Endometrial microvascular endothelial cells (primary cell): ENCODE results near the gene FLNB. TPM values are rescaled to one million over a fixed set of nuclear protein-coding genes. Genes with fewer than 3 reads are reported as not detected.
"Not testable (repeated sequence)": the region's sequence is repeated elsewhere in the genome, so short reads cannot be mapped to it uniquely, and the experiment has no call there.

ENCODE experiments used
- in situ Hi-C: cut with HindIII; loops from 2 replicates; pipeline ENCODE4 v1.10.0; 2017; ENCODE audit warnings: low sequenced_read_pairs, low pct_unique_long_range_greater_than_20kb; ENCODE audit errors: inconsistent ontology term
- total RNA-seq: library from RNA; depleted of rRNA; stranded (reverse); fragments of >200 nt; gene quantifications from one replicate; pipeline ENCODE4 v1.2.3, GENCODE V29; 2015; ENCODE audit errors: inconsistent ontology term

Gene FLNB
- total RNA-seq, 1 donor from 2014 or later = 503 TPM

DNA sequence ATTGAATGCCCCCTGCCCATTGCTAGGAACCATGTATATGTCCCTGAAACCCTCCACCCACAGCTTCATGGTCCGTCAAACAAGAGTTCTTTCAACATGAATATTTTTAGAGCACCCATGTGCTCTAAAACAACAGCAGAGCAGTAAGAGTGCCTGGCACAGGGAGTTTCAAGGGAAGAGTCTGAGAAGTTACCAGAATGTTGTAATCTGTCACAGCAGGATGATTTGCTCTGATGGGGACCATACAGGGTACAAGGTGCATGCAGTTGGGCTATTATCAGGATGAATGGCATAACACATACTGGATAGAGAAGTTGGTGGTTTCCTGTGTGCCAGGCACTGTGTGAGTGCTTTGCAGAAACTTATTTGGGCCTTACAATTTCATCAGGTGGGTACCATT is 27.8 kb upstream of the FLNB start:
- in situ Hi-C loops = no loop called here

DNA sequence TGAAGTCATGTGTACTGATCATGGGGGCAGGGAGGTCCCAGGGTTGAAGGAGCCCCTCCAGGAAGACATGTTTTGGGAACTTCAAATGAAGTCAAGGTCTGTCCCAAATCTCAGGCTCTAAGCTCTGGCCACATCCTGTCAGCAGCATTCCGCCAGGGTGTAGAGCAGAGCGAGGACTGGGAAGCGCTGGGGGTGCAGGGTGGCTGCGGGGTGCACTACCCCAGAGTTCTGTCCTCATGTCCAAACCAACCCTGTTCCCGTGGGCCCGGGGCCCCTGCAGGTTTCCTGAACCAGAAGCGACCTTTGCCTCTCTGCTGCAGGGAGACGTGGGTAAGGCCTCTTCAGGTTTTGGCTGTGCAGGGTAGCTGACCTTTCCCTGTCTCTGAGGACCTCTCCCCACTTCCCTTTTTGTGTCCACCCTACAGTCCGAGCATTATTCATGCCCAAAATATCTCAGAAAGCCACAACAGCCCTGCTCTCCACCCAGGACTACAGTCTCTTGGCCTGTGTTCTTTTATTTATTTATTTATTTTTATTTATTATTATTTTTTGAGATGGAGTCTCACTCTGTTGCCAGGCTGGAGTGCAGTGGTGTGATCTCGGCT is 26.6 kb upstream of the FLNB start:
- in situ Hi-C loops = no loop called here

DNA sequence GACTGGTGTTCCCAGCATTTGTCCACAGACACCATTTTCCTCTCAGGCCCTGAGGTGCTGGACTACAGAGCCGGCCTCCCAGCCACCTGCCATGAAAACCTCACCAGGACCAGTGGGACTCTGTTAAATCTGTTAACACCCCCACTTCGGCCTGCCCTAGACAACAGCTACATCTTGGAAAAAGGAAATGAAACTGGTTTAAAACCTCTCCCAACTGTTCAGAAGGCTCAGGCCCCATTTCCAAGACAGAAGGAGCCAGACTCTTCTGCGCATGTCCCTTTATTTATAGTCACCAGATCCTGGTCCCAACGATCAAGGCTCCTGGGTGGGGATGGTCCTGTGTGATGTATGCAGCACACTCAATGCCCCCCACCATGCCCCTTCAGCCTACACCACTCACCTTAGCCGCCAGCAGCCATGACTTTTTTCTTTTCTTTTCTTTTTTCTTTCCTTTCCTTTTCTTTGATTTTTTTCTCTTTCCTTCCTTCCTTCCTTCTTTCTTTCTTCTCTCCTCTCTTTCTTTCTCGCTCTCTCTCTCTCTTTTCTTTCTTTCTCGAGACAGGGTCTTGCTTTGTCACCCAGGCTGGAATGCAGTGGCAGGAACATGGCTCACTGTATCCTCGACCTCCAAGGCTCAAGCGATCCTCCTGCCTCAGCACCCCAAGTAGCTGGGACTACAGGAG is 25.5 kb upstream of the FLNB start:
- in situ Hi-C loops = no loop called here

DNA sequence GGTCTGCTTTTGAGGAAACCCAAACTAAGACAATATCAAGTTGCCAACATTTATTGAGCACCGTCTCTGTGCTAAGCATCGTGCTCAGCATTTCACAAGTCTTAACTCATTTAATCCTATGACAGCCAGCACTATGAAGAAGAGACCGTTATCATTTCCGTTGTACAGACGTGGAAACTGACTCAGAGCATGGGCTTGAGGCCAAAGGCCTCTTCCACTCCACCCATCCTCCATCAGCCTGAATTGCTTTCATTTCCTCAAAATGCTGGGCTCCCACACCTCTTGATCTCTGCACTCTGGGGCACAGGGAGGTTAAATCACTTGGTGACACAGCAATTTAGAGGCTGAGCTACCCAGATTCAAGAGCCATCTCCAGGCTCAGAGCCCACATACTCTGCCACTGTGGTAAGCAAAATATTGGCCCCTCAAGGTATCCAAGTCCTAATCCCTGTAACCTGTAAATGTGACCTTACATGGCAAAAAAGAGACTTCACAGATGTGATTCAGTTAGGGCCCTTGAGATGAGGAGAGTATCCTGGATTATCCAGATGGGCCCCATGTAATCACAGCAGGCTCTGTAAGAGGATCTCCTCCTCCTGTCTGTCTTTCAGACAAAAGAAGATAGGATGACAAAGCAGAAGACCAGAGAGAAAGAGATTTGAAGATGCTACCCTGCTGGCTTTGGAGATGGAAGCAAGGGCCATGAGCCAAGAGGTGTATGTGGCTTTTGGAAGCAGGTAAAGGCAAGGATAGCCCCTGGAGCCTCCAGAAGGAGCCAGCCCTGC is 24.3 kb upstream of the FLNB start:
- in situ Hi-C loops = no loop called here

DNA sequence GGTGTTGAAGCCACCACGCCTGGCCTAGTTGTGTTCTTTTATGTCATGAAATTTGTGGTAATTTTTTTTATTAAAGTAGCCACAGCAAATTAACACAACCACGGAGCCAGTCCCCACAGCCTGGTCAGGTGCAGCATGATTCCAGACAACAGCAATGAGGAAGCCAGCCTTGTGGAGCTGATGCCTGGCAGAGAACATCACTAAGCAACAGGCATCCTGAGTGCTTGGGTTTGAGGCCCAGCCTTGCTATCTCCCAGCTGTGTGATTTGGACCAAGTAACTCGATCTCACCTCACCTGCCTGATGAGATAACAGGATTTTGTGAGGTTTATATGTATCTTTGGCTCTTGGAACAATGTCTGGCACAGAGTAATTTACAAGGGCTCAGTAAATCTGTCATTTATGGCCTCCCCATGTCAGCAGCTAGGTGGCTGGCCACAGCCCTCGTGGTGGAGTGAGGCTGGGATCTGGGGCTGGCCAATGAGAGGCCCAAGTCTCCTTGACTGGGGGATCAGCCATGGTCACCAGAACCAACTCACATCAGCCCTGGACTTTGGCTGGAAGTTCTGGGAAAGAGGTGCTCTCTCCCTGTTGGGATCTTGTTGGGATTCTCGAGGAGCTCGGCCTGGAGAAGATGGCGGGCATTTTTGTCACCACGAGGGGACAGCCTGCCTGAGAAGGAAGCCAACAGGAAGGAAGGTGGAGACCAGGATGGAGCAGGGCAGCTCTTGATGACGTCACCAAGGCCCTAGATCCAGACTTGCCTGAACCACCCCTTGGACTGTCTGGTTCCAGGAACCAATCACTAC is 22.8 kb upstream of the FLNB start:
- in situ Hi-C loops = no loop called here

DNA sequence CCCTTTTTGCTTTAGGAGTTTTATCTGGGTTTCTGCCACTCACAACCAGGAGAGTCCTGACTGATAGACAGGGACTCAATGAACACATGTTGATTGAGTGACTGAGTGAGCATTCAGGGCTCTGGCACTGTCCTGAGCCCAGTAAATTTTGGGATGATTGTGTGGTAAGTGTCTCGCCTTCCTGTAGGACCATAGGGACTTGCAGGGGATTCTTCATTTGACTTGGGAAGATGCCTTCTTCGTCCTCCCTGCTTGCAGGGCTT is 22.3 kb upstream of the FLNB start:
- in situ Hi-C loops = no loop called here

DNA sequence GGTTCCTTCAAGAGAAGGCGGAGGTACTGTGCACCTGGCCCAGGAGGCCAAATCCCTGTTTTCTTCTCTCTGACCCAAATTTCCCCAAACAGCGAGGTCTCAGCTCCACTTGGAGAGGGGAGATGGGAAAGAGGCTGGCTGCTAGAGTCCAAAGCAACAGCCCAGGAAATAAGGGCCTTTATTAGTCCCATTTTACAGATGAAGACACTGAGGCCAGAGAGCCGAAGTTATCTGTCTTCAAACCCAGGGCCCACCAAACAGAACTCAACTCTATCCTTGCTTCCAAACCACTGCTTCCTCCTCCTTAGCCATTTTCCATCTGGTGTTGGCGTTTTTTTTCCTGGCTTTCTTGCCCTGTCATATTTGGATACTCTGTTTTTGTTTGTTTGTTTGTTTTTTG is 22.0 kb upstream of the FLNB start:
- in situ Hi-C loops = no loop called here

DNA sequence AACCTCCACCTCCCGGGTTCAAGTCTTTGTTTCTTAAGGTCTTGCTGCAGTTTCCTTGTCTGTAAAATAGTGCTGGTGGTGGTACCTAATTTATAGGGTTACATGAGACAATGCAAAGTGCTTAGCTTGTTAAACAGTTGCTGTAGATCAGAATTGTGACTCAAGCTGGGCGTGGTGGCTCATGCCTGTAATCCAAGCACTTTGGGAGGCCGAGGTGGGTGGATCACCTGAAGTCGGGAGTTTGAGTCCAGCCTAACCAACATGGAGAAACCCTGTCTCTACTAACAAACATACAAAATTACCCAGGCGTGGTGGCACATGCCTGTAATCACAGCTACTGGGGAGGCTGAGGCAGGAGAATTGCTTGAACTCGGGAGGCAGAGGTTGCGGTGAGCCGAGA is 19.0 kb upstream of the FLNB start:
- in situ Hi-C loops = not testable (repeated sequence)

DNA sequence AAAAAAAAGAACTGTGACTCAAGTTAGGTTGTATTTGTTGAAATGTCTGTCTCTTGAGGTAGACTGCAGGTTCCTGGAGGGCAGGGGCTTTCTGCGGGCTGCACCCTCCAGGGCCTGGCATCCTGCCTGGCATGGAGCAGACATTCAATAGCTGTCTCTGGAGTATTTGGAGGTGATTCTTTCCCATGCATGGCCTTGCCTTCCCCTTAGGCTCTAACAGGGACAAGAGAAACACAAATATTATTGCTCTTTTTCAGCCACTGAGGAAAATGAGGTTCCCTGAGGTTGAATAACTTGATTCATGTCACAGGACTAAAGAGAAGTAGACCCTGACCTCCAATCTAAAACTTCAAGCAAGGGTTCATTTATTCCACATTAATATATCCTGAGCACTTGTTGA is 18.6 kb upstream of the FLNB start:
- in situ Hi-C loops = no loop called here

DNA sequence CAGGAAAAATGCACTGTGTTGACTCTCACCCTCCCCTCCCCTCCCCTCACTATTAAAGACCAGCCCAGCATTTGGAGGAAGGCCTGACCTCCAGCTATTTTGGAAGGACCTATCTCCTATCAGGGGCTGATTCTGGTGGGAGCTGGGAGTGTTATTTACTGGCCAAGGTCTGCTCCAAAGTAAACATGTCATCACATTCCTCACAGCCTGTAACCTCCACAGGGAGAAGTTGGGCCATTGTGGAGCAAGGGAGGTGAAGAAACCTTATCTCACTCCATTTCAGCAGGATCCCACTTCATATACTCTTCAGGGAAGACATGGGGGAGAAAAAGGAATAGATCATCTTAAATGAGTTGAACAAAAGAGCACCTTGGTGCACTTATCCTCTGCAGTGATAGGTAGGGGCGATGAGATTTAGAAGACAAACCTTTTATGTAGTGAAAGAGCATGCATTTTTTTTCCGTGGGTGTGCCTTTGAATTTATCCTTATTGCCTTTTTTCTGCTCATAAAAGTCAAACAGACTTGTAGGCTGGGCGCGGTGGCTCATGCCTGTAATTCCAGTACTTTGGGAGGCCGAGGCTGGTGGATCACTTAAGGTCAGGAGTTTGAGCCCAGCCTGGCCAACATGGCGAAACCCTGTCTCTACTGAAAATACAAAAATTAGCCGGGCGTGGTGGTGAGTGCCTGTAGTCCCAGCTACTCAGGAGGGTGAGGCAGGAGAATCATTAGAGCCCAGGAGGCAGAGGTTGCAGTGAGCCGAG is 15.6 kb upstream of the FLNB start:
- in situ Hi-C loops = no loop called here

DNA sequence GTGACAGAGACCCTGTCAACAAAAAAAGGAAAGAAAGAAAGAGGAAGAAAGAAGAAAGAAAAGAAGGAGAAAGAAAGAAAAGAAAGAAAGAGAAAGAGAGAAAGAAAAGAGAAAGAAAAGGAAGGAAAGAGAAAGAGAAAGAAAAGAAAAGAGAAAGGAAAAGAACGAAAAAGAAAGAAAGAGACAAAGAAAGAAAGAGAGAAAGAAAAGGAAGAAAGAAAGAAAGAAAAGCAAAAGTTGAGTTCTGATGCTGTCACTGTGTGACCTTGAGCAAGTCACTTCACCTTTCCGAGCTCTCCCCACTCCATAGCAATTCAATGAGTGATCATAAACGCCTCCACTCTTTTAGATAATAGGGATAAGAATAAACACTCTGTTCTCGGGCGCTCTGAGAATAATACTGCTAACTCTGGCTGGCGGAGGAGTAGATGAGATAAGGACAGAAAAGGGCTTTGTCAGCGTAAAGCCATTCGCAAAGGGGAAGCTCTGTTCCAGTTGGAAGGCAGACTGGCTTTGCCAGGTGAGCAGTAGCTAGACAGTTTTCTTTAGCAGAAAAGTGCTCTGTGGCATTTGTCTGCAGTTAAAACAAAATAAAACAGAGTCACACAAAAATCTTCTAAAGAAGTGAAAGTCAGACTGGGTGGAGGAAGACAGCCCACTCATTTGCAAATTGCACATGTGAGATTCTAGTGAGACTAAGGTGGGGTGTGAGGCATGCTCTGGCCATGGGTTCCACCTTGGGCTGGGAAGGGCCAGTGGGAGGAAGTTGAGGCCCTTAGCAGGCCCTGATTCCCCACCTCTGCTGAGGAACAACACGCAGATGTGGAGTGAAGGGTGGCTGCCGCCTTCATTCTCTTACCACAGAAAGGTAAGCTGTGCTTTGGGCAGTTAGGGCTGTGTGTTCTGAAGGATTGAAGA is 9.6 kb upstream of the FLNB start:
- in situ Hi-C loops = no loop called here

DNA sequence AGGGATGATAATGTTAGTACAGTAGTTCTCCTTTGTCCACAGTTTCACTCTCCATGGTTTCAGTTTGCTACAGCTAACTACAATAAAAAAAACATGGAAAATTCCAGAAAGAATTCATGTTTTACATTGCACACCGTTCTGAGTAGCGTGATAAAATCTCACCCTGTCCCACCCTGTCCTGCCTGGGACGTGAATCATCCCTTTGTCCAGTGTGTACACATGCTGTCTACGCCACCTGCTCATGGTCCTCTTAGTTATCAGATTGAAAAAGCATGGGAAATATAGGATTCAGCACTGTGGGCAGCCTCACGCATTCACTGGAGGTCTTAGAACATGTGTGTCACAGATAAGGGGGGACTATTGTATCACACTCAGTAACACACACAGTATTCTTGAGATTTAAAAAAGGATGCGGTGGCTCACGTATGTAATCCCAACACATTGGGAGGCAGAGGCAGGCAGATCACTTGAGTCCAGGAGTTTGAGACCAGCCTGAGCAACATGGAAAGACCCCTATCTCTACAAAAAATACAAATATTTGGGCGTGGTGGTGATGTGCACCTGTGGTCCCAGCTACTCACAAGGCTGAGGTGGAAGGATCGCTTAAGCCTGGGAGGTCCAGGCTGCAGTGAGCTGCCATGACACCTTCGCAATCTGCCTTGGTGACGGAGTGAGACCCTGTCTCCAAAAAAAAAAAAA is 8.7 kb upstream of the FLNB start:
- in situ Hi-C loops = no loop called here

DNA sequence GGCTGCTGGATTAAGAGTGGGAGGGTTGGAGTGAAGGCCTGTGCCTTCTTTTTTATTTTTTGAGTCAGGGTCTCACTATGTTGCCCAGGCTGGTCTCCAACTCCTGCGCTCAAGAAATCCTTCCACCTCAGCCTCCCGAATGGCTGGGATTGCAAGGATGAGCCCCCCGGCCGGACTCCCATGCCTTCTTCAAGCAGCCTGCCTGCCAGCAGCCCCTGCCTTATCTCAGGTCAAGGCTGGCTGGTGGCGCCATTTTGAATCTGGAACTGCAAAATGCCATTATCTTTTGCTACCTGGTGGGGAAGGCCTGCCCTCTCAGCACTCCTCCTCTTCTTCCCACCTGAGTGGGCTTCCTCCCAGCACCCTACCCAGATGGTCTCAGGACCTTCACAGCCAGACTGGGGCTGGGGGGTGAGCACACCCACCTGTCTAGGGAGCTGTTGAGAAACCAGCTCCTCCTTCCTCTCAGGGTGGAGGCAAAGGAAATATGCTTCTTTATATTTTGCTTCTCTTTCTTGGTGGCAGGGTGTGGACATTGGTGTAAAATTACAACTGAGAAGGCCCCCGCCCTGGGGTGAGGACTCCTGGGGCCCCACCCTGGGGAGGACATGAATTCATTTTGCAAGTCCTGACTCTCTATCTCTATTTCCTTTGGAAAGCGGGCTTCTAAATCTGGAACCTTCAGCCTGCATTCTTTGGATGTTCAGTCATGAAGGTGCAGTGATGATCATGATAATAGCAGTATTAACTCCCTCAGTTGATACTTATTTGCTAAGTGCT is 7.7 kb upstream of the FLNB start:
- in situ Hi-C loops = no loop called here

DNA sequence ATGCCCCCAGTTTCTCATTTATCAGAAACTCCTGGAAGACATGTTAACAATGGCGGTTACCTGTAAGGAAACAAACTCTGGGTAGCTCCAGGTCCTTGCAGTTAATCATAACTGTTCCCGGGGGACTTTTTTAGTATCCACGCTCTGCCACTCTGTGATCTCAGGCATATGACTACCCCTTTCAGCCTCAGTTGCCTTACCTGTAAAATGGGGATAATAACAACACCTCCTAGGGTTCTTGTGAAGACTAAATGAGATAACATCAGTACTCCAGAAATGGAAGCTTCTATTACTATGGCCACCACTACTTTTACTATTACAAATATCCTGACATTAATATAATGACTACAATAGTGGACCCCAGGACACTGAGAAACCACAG is 7.1 kb upstream of the FLNB start:
- in situ Hi-C loops = no loop called here

DNA sequence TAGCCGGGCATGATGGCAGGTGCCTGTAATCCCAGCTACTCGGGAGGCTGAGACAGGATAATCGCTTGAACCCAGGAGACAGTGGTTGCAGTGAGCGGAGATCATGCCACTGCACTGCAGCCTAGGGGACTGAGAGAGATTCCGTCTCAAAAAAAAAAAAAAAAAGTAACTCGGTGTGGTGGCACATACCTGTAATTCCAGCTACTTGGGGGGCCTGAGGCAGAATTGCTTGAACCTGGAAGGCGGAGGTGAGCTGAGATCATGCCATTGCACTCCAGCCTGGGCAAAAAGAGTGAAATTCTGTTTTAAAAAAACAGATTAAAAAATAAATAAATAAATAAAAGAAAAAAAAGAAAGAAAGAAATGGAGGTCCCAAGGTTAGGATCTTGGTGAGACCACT is 6.2 kb upstream of the FLNB start:
- in situ Hi-C loops = no loop called here

DNA sequence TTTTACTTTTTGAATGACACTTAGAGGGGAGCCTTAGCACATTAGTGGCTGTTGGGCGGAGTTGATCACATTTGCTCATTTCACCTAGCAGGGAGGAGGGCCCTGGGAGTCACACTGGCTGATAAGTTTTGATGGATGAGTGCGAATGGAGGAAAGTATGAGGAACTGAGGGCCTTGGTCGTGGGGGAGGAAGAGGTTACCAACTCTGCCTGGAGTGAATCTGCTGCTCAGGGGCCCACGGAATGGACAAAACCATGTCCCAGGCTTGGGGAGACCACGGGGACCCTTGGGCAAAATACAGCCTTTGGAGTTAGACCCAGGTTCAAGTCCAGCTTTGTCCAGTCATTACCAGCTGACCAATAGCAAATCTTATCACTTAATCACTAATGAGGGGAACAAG is 5.1 kb upstream of the FLNB start:
- in situ Hi-C loops = no loop called here

DNA sequence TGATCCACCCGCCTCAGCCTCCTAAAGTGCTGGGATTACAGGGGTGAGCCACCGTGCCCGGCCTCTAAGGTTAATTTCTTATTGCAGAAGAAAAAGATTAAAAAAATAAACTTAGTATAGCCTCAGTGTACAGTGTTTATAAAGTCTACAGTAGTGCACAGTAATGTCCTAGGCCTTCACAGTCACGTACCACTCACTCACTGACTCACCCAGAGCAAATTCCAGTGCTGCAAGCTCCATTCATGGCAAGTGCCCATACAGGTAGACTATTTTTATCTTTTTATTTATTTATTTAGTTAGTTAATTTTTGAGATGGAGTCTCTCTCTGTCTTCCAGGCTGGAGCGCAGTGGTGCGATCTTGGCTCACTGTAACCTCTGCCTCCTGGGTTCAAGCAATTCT is 3.2 kb upstream of the FLNB start:
- in situ Hi-C loops = no loop called here
